H54 (cell line): ENCODE data around the gene LAMA3.
"Not testable (repeated sequence)": the region's sequence is repeated elsewhere in the genome, so short reads cannot be mapped to it uniquely, and the experiment has no call there.

Experiments used
- DNase-seq: peaks from one replicate; pipeline ENCODE4 v3.0.0; 2011; ENCODE audit warnings: low spot score, mixed read lengths; ENCODE audit not compliant: insufficient read length
- FAIRE-seq: peaks from 3 replicates; lab custom pipeline; 2011; peaks lifted over from hg19 to GRCh38; lab: Jason Lieb, UNC
- POLR2A ChIP-seq: IDR thresholded peaks from 2 replicates; pipeline ENCODE4 v1.6.1; 2011; ENCODE audit warnings: low read depth, mild to moderate bottlenecking, low read length

Gene LAMA3

DNA sequence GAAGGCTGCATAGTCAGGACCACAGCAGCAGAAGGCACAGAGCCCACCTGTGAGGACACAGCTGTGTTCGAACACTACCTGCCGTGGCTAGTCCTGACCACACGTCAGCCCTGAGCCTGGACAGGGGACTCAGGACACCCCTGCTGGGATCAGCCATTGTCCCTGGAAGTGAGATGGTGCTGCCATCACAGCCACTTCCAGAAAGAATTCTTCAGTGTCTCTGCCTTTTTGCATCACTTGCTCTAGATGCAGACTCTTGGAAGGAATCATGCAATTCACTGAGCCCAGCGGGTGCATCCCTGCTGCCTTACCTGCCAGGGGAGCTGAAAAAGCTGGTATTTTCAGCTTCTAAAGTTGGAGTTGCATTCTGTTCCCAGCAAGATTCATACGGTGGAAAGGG is 49.3 kb downstream of the LAMA3 start:
- FAIRE-seq (no peak), DNase-seq (no peak)
- TF ChIP-seq POLR2A = no peak

DNA sequence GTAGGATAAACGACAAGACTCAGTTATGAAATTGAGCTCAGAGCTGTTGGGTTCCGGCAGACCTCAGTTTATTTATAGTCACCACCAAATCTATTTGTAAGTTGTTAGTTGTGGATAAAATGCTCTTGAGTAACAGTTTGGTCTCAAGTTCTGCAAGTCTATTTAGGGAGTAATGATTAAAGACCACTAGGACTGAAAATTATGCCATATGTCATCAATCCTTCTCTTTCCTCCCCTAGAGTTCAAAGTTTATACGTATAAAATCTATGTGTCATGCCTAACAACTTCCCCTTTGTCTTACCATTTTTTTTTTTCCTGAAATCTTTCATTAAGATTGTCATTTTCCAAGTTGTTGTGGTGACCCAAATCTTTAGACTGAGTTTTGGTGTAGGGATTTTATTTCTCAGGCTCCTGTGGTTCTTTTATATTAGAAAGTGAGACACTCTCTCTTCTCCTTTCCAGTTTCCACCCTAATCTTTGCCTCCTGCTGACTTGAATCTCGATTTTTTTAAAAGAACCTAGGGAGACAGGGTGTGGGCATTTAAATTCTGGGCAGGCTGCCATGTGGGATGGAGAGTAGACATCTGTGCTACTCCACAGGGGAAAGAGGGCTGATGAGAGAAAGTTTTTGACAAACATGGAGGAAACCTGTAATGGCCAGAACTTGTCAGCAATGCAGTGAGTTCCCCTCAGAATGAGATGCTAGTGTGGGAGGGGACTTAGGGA is 51.0 kb downstream of the LAMA3 start:
- TF ChIP-seq POLR2A = no peak
- DNase-seq (peak; percentile 12), FAIRE-seq (peak; percentile 27)

DNA sequence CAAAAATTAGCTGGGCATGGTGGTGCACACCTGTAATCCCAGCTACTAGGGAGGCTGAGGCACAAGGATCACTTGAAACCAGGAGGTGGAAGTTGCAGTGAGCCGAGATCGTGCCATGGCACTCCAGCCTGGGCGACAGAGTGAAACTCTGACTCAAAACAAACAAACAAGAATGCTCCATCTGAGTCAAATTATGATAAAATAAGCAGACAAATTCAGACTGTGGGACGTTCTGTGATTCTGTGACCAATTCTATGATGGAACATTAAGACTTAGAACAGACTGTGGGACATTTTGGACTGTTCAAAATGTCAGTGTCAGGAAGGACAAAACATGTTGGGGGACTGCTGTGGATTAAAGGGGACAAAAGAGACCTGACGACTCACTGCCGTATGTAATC is 52.7 kb downstream of the LAMA3 start:
- DNase-seq, FAIRE-seq: not testable (repeated sequence)

DNA sequence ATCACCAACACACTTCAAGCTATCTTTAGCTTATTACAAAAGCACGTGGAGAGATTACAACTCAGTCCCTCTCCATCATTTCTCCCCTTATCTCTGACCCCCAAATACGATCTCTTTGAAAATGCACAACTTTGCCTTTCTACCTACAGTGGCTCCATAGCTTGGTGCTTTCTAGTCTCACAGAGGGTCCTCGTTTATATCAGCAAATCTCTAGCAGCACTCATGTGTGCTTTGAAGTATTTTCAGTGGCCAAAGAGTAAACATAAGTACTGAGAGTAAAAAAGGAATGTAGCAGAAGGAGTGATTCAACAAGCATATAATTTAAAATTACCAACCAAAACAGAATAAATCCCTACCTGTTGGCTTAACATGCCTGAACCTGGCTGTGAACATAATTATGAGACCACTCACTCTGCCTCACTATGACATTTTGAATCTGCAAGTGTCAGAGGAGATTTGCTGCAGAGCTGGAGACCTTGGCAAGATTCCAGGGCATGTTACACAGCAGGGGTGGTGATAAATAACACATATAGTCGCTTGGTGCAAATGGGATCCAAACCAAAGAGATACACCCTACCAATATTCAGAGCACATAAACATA is 54.6 kb downstream of the LAMA3 start:
- FAIRE-seq (no peak), DNase-seq (no peak)
- TF ChIP-seq POLR2A = no peak

DNA sequence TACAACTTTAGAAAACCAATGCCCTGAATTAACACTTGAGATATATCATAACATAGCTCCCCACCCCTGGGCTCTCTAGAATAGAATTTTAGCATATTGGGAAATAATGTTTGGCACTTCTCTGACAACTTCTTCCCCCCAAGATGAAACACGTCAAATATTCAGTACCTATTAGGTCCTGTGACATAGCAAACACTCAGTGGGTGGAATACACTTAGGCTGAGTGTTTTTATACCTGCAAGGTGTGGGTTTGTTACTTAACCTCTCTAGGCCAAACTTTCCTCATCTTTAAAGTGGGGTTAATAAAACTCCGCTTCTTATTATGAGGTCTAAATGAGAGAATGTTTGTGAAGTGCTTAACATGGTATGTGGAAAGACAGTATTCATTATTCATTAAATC is 56.1 kb downstream of the LAMA3 start:
- DNase-seq (no peak), FAIRE-seq (no peak)
- no peak for TF ChIP-seq POLR2A

DNA sequence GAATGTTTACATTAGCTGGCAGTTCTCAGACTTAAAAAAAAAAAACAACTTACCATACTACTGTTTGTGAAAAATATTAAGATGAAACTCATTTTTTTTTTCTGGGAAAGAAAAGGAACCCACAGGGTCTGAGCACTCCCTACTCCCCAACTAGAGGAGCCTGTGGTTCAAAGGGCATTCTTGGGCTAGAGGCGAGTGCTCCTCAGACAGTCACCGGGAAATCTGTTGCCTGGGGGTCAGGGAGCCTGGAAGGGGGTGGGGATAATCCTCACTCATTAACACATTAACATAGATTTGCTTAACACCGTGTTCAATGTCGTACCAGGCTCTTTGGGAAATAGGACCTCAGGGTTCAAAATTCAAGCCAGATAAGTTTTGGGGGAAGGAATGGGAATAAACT is 57.6 kb downstream of the LAMA3 start:
- no peak for FAIRE-seq
- no peak for TF ChIP-seq POLR2A
- DNase-seq = no peak

DNA sequence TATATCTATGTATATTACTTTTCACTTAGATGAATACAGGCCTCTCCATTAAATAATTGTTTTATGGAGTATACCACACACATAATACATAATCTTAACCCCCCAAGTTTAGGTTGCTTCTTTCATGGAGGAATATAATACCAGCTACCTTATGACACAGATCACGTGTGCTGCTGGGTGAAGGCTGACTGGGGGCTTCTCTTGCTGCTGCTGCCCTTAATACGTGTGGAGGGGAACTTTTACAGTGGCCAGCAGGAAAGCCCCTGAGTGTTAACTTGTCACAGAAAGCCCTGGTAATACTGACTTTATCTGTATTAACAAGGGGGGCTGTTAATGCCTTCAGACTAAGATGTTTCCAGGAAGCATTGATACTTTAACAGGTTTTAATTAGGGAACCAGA is 63.1 kb downstream of the LAMA3 start:
- no peak for TF ChIP-seq POLR2A
- no peak for DNase-seq
- no peak for FAIRE-seq

DNA sequence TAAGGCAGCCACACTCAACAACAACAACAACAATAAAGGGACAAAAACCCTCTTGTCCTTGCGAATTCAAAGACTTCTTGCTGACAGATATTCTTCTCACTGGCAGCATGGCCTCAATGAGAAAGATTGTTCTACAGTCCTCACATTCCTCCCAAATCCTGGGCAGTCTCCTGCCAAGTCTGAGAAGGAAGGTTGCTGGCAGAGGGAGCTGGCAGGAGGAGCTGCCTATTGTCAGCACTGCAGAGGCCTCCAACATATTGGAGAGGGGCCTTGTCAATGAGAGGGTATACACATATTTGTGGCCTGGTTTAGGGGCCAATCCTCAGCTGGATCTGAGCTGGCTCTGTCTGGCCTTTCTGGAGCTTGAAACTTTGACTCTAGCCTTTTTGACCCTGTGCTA is 63.5 kb downstream of the LAMA3 start:
- FAIRE-seq (no peak), DNase-seq (no peak)
- TF ChIP-seq POLR2A = no peak

DNA sequence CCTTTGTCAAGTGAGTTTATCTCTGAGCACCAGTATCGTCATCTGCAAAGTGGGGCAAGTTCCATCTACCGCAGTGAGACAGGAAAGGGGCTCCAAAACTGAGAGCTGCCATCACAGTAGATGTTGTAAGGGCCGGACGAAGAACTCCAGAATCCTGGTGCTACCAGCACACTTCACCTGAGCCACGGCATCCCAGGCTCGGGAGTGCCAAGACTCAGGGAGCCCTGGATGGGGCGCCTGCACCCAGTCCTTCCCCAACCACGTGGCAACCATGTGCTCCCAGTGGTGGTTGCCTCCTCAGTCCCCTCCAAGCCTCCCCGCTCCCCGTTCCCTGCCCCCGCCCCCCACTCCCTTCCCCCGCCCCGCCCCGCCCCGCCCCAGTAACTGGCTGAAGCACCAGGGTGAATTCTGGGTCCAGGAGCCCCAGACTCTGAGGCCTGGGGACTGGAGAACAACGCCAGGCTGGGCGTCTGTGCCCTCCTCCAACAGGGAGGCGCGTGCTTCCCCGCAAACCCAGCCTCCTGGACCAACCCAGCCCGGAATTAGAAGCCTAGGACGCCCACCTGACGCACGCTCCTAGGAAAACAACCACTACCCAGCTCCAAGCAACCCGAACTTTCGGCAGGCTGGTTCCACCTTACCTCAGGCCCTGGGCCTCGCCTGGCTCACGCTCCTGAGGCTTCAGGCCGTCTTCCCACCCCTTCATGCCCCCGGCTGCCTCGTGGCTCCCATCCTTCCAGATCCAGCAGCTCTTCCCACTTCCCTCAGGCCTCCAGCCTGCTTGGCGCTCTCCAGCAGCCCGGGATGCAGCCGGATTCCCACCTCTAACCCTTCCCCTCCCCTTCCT is 67.6 kb downstream of the LAMA3 start:
- FAIRE-seq (no peak), DNase-seq (no peak)
- no peak for TF ChIP-seq POLR2A

DNA sequence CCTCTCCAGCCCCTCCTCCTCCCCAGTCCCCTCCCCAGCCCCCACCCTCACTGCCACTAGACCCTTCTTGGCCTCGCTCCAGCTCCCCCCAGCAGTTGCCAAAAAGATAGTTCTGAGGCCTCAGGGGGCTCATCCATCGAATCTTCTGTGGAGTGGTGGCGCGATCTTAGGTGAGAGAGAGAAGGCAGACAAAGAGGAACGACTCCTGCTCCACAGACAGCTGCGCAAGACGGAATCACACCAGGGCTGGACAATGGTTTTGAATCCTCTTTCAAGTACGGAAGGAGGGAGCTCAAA is 68.1 kb downstream of the LAMA3 start:
- DNase-seq (no peak), FAIRE-seq (no peak)
- TF ChIP-seq POLR2A = no peak

DNA sequence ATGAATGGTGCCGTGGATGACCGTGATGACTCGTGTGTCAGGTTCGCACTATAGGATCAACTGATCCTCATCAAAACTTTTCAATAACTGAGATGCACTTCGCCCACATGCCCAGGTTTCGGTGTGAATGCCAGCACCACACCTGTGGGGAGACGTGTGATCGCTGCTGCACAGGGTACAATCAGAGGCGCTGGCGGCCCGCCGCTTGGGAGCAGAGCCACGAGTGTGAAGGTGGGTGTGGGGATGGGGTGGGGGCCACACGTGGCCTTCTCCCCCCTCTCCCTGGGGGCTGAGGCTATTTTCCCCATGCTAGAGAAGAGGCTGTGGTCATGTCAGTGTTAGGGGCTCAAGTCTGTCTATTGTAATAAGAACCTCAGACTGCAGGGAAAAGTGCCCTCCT is 69.0 kb downstream of the LAMA3 start:
- no peak for FAIRE-seq
- no peak for DNase-seq
- TF ChIP-seq POLR2A = no peak

DNA sequence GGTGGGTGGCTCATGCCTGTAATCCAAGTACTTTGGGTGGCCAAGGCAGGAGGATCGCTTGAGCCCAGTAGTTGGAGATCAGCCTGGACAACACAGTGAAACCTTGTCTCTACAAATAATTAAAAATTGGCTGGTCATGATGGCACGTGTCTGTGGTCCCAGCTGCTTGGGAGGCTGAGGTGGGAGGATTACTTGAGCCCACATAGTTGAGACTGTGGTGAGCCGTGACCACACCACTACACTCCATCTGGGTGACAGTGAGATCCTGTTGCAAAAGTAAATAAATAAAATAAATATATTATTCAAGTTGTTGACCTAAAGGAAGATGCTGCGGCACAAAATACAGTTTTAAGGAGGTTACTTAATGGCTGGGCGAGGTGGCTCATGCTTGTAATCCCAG is 72.7 kb downstream of the LAMA3 start:
- no peak for TF ChIP-seq POLR2A
- FAIRE-seq (no peak), DNase-seq (no peak)

DNA sequence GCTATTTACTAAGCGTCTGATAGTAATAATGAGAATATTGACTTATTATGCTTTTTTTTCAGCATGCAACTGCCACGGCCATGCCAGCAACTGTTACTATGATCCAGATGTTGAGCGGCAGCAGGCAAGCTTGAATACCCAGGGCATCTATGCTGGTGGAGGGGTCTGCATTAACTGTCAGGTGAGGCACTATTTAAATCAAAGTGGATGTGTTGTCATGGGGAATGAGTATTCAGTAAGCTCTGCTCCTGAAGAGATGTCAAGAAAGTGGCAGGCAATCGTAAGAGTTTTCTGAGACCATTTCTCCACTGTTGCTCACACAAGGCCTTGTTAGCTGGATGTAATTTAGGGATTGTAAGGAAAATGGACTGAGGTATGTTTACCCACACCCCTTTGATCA is 74.1 kb downstream of the LAMA3 start:
- no peak for TF ChIP-seq POLR2A
- no peak for FAIRE-seq
- no peak for DNase-seq

DNA sequence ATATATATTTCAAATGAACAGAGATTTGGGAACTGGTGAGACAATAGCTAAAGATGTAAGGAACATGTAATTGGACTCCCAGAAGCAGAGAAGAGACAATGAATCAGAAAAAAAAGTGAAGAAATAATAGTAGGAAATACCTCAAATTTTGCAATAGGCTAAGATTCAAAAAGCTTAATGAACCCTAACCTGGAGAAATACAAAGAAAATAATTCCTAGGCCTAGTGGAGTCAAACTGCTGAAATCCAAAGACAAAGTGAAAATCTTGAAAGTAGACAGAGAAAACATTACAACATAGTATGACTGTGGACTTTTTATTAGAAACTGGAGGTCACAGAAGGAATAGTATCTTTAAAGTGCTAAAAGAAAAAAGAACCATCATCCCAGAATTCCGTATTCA is 76.7 kb downstream of the LAMA3 start:
- no peak for TF ChIP-seq POLR2A
- FAIRE-seq (no peak), DNase-seq (no peak)
